ENCODE data around the gene RBFOX2.

RBFOX2 gene, protein sequence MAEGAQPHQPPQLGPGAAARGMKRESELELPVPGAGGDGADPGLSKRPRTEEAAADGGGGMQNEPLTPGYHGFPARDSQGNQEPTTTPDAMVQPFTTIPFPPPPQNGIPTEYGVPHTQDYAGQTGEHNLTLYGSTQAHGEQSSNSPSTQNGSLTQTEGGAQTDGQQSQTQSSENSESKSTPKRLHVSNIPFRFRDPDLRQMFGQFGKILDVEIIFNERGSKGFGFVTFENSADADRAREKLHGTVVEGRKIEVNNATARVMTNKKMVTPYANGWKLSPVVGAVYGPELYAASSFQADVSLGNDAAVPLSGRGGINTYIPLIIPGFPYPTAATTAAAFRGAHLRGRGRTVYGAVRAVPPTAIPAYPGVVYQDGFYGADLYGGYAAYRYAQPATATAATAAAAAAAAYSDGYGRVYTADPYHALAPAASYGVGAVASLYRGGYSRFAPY

DNA sequence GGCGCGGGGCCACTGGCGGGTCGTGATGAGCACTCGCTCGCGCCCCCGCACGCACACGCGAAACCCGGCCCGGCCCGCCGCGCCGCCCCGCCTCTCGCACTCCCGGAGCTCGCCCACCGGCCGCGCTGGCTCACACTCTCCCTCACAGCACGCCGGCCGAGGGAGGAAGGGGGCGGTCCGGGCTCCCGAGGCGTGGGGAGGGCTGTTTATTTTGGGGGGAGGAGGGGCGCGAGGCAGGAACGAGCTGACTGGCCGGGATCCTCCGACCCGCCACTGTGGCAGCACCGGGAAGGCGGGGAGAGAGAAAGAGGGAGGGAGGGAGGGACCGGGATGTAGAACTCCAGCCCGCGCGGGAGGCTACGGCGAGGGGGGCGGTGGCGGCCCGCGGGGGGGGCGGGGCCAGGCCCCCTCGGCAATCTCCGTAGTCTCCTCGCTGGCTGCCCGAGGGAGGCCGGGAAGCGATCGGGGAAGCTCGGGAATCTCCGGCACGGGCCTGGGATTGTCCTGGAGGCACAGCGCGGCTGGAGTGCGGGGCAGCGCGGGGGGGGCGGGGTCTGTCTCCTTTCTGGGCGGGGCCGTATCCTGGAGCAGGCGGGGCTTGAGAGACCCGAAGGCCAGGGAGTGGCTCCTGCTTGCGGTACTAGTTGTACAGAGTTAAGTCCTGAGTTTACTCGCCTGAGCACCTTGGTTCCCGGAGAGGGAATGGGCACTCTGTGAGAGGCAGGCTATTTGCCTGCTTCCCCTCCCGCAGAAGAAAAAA is at the start of gene RBFOX2:
Gene RBFOX2, minus strand, starts transcription at position 179 of the 760 bp plus-strand sequence. CDS start 399 bp downstream, outside the sequence.
- H3K4me3 ChIP-seq (ENCODE audit: low read length): peak within 1 kb of the TSS; percentile 71
- no peaks in the 10 kb centered on the region for H3K9me3 ChIP-seq (ENCODE audit: insufficient read depth, low read length)
- TF ChIP-seq CTCF (IDR thresholded peaks at IDR 0.05; ENCODE audit: low read depth, low read length): no peak
- no peak for TF ChIP-seq EZH2phosphoT487 (IDR thresholded peaks at IDR 0.05; ENCODE audit: low read depth)
- H3K4me1 ChIP-seq (ENCODE audit: low read length): no peaks in the 10 kb centered on the region
- H3K27ac ChIP-seq (ENCODE audit: low read length): no peak within 1 kb of the TSS
- H3K9ac ChIP-seq (ENCODE audit: low read length): no peak within 1 kb of the TSS
- no peaks in the 10 kb centered on the region for H4K20me1 ChIP-seq (ENCODE audit: insufficient read depth, low read length)
- peaks cover 44% of the 10 kb centered on the region for H3K27me3 ChIP-seq (ENCODE audit: low read depth, low read length)
- no peaks in the 10 kb centered on the region for H3K36me3 ChIP-seq (replicated peaks; ENCODE audit: low read depth, low read length)
- H3K79me2 ChIP-seq (ENCODE audit: low read length): no peaks in the 10 kb centered on the region
- H3K4me2 ChIP-seq (ENCODE audit: low read length): peak within 1 kb of the TSS; percentile 44
- H2AFZ ChIP-seq (ENCODE audit: low read depth, low read length): no peak within 1 kb of the TSS; the same call in 1 of the 2 replicates

DNA sequence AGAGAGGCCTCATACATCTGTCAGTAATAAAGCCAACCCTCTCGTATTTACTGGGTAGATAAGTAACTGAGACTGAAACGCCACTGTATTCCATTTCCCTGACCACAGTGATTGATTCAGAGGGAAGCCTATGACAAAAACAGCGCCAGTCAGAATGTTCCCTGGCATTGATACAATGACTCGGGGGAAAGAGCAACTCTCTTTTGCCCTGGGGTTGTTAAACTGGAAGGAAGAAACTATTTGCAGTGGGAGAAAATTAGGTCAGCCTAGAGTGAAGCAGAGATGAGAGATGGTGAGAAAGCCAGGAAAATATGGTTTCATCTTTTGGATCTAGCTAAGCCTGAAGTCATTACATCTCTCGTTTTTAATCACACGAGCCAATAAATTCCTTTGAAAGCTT is 48.6 kb upstream of the RBFOX2 start:
- H3K9ac ChIP-seq (ENCODE audit: low read length): no peak overlapping the region
- H4K20me1 ChIP-seq (ENCODE audit: insufficient read depth, low read length): no peaks in the 10 kb centered on the region
- TF ChIP-seq EZH2phosphoT487 (IDR thresholded peaks at IDR 0.05; ENCODE audit: low read depth) (no peak), CTCF (IDR thresholded peaks at IDR 0.05; ENCODE audit: low read depth, low read length) (no peak)
- no peaks in the 10 kb centered on the region for H3K4me1 ChIP-seq (ENCODE audit: low read length)
- no peak overlapping the region for H2AFZ ChIP-seq (ENCODE audit: low read depth, low read length)
- no peak overlapping the region for H3K27ac ChIP-seq (ENCODE audit: low read length)
- H3K79me2 ChIP-seq (ENCODE audit: low read length): no peaks in the 10 kb centered on the region
- H3K27me3 ChIP-seq (ENCODE audit: low read depth, low read length): peaks cover 19% of the 10 kb centered on the region; the same call in 1 of the 2 replicates
- no peak overlapping the region for H3K4me3 ChIP-seq (ENCODE audit: low read length)
- no peaks in the 10 kb centered on the region for H3K9me3 ChIP-seq (ENCODE audit: insufficient read depth, low read length)
- no peaks in the 10 kb centered on the region for H3K36me3 ChIP-seq (replicated peaks; ENCODE audit: low read depth, low read length)
- H3K4me2 ChIP-seq (ENCODE audit: low read length): no peak overlapping the region

- TF ChIP-seq CTCF (IDR thresholded peaks at IDR 0.05; ENCODE audit: low read depth, low read length) (no peak), EZH2phosphoT487 (IDR thresholded peaks at IDR 0.05; ENCODE audit: low read depth) (no peak)
- Histone ChIP-seq H2AFZ (ENCODE audit: low read depth, low read length) (no peak overlapping the region), H3K36me3 (replicated peaks; ENCODE audit: low read depth, low read length) (no peaks in the 10 kb centered on the region), H3K27me3 (ENCODE audit: low read depth, low read length) (peaks cover 19% of the 10 kb centered on the region; the same call in 1 of the 2 replicates), H3K79me2 (ENCODE audit: low read length) (no peaks in the 10 kb centered on the region), H3K4me1 (ENCODE audit: low read length) (no peaks in the 10 kb centered on the region), H3K27ac (ENCODE audit: low read length) (no peak overlapping the region), H3K9ac (ENCODE audit: low read length) (no peak overlapping the region), H4K20me1 (ENCODE audit: insufficient read depth, low read length) (no peaks in the 10 kb centered on the region), H3K4me3 (ENCODE audit: low read length) (no peak overlapping the region), H3K4me2 (ENCODE audit: low read length) (no peak overlapping the region), H3K9me3 (ENCODE audit: insufficient read depth, low read length) (no peaks in the 10 kb centered on the region)
These were observed 47.1 kb upstream of the RBFOX2 start for GRCh38 chr22:36075724-36076123.

GRCh38 chr22:36075230-36075629 is 46.6 kb upstream of the RBFOX2 start:
- no peak overlapping the region for H3K4me2 ChIP-seq (ENCODE audit: low read length)
- H2AFZ ChIP-seq (ENCODE audit: low read depth, low read length): no peak overlapping the region
- H3K9ac ChIP-seq (ENCODE audit: low read length): no peak overlapping the region
- TF ChIP-seq CTCF (IDR thresholded peaks at IDR 0.05; ENCODE audit: low read depth, low read length): no peak
- no peak for TF ChIP-seq EZH2phosphoT487 (IDR thresholded peaks at IDR 0.05; ENCODE audit: low read depth)
- H3K27ac ChIP-seq (ENCODE audit: low read length): no peak overlapping the region
- no peaks in the 10 kb centered on the region for H3K36me3 ChIP-seq (replicated peaks; ENCODE audit: low read depth, low read length)
- H3K27me3 ChIP-seq (ENCODE audit: low read depth, low read length): peaks cover 19% of the 10 kb centered on the region; the same call in 1 of the 2 replicates
- H3K4me1 ChIP-seq (ENCODE audit: low read length): no peaks in the 10 kb centered on the region
- H3K9me3 ChIP-seq (ENCODE audit: insufficient read depth, low read length): no peaks in the 10 kb centered on the region
- H3K79me2 ChIP-seq (ENCODE audit: low read length): no peaks in the 10 kb centered on the region
- no peaks in the 10 kb centered on the region for H4K20me1 ChIP-seq (ENCODE audit: insufficient read depth, low read length)
- no peak overlapping the region for H3K4me3 ChIP-seq (ENCODE audit: low read length)

All from OCI-LY3 (cell line).